ENCODE results near the gene CCT7. TPM values are rescaled to one million over a fixed set of nuclear protein-coding genes. Genes with fewer than 3 reads are reported as not detected.

CCT7 gene
- total and polyA plus RNA-seq, 2 of the 8 experiments (the other 6 are each of a cell fraction or from before 2014, with no cell fraction given), result 440 to 474 TPM

DNA sequence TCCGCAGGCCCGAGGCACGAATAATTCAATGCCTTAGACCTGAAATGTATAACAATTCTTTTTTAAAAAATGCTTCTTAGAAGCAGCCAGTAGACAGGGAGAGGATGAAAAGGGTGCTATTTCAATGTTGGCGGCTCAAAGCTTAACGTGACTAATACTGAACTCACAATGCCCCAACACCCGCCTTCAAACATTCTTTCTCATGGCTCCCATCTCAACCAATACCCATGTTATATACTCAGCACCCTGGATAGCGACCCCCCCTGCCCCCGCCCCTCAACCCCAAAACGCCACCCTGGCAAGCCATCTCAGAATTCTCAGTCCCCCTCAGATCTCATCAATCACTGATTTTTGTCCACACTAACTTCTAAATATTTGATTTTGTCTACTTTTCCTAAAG is 45.7 kb downstream of the CCT7 start:
- Histone ChIP-seq H4K20me1 (replicated peaks in 1 of 2; ENCODE audit: control insufficient read depth in 1 of 2, insufficient read depth in 2 of 2, low read length in 2 of 2) (peaks cover 4 to 24% of the 10 kb centered on the region in 2 experiments), H3K56ac (replicated peaks; ENCODE audit: insufficient read length, low read depth, low read length) (no peak overlapping the region), H4K8ac (ENCODE audit: extremely low read depth, insufficient read depth, low read length) (no peak overlapping the region), H2BK5ac (ENCODE audit: low read depth, low read length) (no peak overlapping the region), H3K27me3 (replicated peaks in 1 of 4; ENCODE audit: control insufficient read depth in 3 of 4, extremely low read depth in 1 of 4, insufficient read depth in 3 of 4, low read length in 3 of 4) (peaks cover 0 to 1% (median under 1%) of the 10 kb centered on the region in 4 experiments; a peak in 4 of 7 replicates), H2BK120ac (replicated peaks; ENCODE audit: low read depth, low read length) (no peak overlapping the region), H2BK12ac (ENCODE audit: low read depth, low read length) (no peak overlapping the region), H2BK20ac (ENCODE audit: low read length) (no peak overlapping the region), H3K14ac (ENCODE audit: insufficient read length) (no peak overlapping the region), H2AFZ (ENCODE audit: low read length) (no peak overlapping the region), H3K18ac (ENCODE audit: extremely low read depth, low read length) (no peak overlapping the region), H2BK15ac (ENCODE audit: low read length) (no peak overlapping the region), H3K23ac (ENCODE audit: insufficient read length) (no peak overlapping the region), H4K91ac (replicated peaks; ENCODE audit: insufficient read length, low read length) (no peak overlapping the region), H3K9ac (replicated peaks in 1 of 4; ENCODE audit: extremely low read depth in 1 of 4, low read depth in 3 of 4, low read length in 3 of 4) (no peak overlapping the region), H2AK5ac (ENCODE audit: low read depth, low read length) (no peak overlapping the region), H3K23me2 (ENCODE audit: low read depth, low read length) (peaks cover 14% of the 10 kb centered on the region), H3K4me3 (ENCODE audit: extremely low read depth in 1 of 4, insufficient read depth in 2 of 4, low read depth in 3 of 4, low read length in 4 of 4) (no peak overlapping the region), H3K9me3 (ENCODE audit: insufficient read depth in 2 of 2, low read depth in 1 of 2, low read length in 1 of 2) (no peaks in the 10 kb centered on the region), H3K4me2 (ENCODE audit: insufficient read depth in 1 of 2, low read depth in 2 of 2, low read length in 2 of 2) (no peak overlapping the region), H3K4me1 (replicated peaks in 1 of 4; ENCODE audit: control insufficient read depth in 3 of 4, insufficient read depth in 4 of 4, low read length in 3 of 4) (peaks cover 0 to 12% (median 6%) of the 10 kb centered on the region in 4 experiments; a peak in 6 of 7 replicates), H3K79me2 (ENCODE audit: control insufficient read depth in 1 of 2, insufficient read depth in 2 of 2, low read length in 2 of 2) (peaks cover 0 to 30% of the 10 kb centered on the region in 2 experiments; a peak in 2 of 4 replicates), H3K4ac (replicated peaks; ENCODE audit: insufficient read length, low read depth, low read length) (no peak overlapping the region), H3K27ac (ENCODE audit: low read depth, low read length) (no peak overlapping the region), H4K5ac (ENCODE audit: insufficient read length, low read depth, low read length) (no peak overlapping the region), H3K36me3 (ENCODE audit: control insufficient read depth in 2 of 4, insufficient read depth in 4 of 4, low read length in 3 of 4) (peaks cover 0 to 7% (median 0%) of the 10 kb centered on the region in 4 experiments; a peak in 1 of 8 replicates), H3K79me1 (ENCODE audit: low read depth, low read length) (peaks cover 19% of the 10 kb centered on the region)
- TF ChIP-seq BRCA1 (IDR thresholded peaks at IDR 0.05; ENCODE audit: low read depth, low read length) (no peak), YY1 (IDR thresholded peaks at IDR 0.05; ENCODE audit: low read depth, low read length) (no peak), RAD21 (IDR thresholded peaks at IDR 0.05 in 1 of 2, conservative IDR thresholded peaks at IDR 0.05 in 1 of 2; ENCODE audit: low read depth in 2 of 2, low read length in 2 of 2) (no peak), BACH1 (IDR thresholded peaks at IDR 0.05; ENCODE audit: low read length) (no peak), TEAD4 (IDR thresholded peaks at IDR 0.05; ENCODE audit: low read depth, low read length) (no peak), KDM5A (IDR thresholded peaks at IDR 0.05; ENCODE audit: low read length) (no peak), KDM1A (IDR thresholded peaks at IDR 0.05; ENCODE audit: borderline replicate concordance, low read length) (no peak), POLR2A (IDR thresholded peaks at IDR 0.05; ENCODE audit: control extremely low read depth in 1 of 2, low read depth in 2 of 2, low read length in 2 of 2) (no peak), RNF2 (IDR thresholded peaks at IDR 0.05; ENCODE audit: borderline replicate concordance, low read depth, low read length, missing control alignments, poor library complexity, severe bottlenecking) (no peak), RFX5 (IDR thresholded peaks at IDR 0.05; ENCODE audit: borderline replicate concordance, low read depth, low read length) (no peak)
- TF ChIP-seq, protein P1, sequence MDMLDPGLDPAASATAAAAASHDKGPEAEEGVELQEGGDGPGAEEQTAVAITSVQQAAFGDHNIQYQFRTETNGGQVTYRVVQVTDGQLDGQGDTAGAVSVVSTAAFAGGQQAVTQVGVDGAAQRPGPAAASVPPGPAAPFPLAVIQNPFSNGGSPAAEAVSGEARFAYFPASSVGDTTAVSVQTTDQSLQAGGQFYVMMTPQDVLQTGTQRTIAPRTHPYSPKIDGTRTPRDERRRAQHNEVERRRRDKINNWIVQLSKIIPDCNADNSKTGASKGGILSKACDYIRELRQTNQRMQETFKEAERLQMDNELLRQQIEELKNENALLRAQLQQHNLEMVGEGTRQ (IDR thresholded peaks at IDR 0.05; ENCODE audit: low read length), result no peak
- 78% methylated on average over 9 of the region's 9 CpGs; no CpG with 5 or more reads in 1 of the 2 experiments for WGBS, 2 experiments (ENCODE audit: extremely low coverage in 1 of 2, insufficient coverage in 1 of 2, insufficient read length in 1 of 2, insufficient replicate concordance in 2 of 2, low coverage in 1 of 2, low lambda C conversion rate in 2 of 2, missing lambda C conversion rate in 1 of 2)
- CTCF ChIA-PET (ENCODE audit: partially characterized antibody), result interaction anchor here (1.0 to 13.4 kb wide), 6 partner anchors 8 to 68 kb away, joined by 3 to 122 read pairs (median 4); partner anchors contain the start of gene EGR4
- POLR2A ChIA-PET (ENCODE audit: partially characterized antibody), result interaction anchor here (0.9 to 1.5 kb wide), 5 partner anchors 9 to 46 kb away, joined by 3 to 8 read pairs (median 3); partner anchors contain the start of gene CCT7
- FAIRE-seq (no peak), DNase-seq (ENCODE audit: low read depth in 1 of 2, low spot score in 2 of 2) (no peak)

Data from H1 (cell line).